Measurements from ENCODE around the gene PDE9A.

PDE9A gene

GRCh38 chr21:42673633-42674328 lies 20.4 kb downstream of the PDE9A start:
- DNase-seq (ENCODE audit: low read depth): no peak

DNA sequence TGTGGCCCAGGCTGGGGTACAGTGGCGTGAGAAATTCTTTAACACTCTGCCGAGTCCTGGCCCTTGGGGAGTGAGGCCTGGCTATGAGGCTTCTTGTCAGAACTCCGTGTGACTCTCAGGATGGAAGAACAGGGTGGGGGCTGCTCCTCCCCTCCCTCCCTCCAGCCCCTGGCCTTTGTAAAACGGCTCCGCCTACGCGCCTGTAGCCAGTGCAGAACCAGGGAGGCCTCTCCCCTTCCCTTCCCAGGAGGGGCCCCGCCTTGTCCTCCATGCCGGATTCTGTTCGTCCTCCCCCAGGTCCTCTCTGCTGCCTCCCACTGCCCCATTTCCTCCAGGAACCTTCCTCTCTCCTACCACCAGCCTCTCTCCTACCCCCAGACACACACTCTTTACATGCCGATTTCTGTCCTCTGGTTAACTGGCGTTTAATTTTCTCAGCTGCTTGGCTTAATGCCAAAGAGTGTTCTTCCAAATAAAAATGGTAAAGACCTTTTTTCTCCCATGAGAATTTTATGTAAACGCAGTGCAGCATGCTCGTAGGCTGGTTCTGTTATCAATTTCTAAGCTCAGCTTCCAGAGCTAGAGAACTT lies 21.0 kb downstream of the PDE9A start:
- DNase-seq (ENCODE audit: low read depth): no peak

- DNase-seq (ENCODE audit: low read depth): no peak
These were observed 22.0 kb downstream of the PDE9A start for GRCh38 chr21:42675403-42675802.

DNA sequence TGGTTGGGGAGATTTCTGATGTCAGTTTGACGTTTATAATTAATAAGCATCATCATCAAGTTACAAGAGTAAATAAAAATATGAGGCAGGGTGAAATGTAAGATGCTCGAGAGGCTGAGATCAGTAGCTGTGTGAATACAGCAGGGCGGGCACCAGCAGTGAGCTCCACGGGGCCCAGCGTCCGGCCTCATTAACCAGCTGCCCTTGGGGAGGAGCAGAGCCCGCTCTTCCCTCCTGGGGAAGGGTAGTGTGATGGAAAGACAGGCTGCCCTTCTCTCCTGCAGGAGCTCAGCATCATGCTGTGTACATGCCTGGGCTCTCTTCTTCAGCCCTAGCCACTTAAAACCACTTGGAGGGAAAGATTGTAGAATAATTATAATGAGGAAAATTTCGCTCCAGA lies 23.4 kb downstream of the PDE9A start:
- DNase-seq (ENCODE audit: low read depth): no peak

DNA sequence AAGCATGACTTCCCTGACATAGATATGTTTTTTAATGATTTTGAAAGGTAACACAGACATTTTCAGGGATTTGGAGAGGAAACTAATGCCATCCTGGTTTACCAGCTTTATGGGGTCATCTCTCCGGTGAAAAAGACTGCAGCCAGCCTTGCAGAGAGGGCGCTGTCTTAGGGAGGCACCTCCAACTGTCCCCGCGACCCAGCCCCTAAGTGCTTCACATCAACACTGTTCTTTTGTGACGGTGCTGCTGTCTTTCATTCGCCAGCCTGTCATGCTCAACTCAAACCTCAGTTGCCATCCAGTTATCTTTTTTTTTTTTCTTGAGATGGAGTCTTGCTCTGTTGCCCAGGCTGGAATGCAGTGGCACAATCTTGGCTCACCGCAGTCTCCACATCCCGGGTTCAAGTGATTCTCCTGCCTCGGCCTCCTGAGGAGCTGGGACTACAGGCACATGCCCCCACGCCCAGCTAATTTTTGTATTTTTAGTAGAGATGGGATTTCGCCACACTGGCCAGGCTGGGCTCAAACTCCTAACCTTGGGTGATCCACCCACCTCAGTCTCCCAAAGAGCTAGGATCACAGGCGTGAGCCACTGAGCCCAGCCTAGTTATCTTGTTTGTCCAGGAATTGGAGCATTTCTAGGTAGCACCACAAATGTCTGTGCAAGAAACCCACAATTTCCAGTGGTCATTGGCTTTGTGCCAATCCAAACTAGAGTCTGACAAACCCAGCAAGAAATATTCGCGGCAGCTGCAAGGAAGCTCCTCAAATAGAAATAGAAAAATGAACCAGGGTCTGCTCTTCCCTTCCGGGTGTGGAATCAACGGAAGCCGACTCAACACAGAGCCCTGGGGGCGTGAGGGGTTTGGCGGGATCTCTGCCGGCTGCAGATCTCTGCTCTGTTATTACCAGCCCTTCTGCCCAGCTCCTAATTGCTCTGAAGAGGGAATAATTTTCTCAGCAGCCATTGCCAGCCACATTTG lies 24.2 kb downstream of the PDE9A start:
- peak; percentile 87 for DNase-seq (ENCODE audit: low read depth)

DNA sequence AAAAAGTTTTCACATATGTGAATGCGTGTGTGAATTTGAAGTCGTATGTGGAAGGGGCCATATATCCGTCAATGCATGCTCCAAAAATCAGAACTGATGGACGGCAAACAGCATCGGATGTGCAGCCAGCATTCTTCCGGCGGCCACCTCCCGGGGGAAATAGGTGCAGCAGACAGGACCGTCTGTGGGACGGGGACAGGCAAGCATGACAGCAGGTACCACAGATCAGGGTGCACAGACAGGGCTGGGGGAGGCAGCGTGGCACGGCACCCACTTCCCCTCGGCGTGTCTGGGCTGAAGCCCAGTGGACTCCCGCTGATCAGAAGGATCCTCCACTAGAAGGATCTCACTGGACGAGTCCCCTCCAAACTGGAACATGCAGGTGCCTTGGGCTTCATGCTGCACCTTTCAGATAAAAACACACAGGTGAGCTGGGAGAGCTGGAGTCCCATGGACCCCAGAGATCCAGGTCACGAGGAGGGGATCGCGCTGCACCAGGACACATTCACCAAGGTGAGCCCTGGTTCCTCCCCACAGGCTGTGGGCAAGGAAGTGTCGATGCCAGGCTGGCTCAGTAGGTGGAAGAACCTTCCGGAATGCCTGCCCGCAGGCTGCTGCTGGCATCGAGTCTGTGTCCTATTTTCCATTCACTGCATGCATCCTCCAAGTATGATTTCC lies 25.3 kb downstream of the PDE9A start:
- DNase-seq (ENCODE audit: low read depth): no peak

DNA sequence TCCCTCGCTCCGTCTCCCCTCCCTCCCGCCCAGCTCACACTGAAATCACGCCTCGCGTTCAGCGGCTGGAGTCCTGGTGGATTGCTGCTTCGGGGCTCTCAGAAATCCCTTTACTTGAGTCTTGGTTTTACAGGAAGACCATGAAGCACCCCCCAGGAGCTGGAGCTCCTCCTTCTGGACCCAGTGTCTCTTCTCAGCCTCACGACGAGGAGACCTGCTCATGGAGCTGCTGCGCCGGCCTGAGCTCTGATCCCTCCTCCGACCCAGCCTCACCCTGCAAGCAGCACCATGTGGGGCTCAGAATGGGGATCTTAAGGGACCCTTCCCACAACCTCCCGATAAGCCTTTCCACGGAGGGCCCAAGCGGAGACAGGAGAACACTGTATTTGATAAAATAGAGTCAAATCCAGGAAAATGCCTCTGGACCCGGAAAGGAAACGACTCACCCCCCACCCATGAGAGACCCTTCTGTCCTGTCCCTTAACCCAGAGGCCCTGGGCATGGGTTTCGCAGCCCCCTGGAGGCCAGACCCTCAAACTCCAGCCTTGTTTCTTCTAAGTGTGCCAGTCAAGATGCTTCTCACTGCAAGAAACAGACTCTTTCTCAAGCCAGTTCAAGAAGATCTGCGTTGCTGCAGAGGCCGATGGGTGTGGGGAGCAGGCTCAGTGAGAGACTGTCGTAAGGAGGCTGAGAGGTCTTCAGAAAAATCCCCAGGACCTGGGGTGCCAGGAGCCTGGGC lies 26.1 kb downstream of the PDE9A start:
- no peak for DNase-seq (ENCODE audit: low read depth)

- no peak for DNase-seq (ENCODE audit: low read depth)
These were observed 26.6 kb downstream of the PDE9A start for GRCh38 chr21:42680058-42680330.

DNA sequence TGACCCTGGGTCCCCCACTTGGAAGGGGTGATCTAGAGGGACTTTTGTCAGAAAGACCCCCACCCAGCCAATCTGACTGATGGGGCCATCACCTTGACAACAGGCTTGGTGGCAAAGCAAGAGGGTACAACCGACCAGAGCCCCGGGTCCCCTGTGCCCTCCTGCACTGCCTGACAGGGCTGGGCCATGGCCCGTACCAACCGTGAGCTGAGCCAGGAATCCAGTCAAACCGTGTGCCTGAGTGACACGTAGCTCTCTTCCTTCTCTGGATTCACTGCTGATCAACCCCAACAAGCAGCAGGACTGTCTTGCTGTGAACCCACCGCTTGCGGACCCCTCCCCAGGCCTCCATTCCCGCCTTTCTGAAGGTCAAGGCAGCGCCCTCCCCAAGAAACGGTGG lies 27.0 kb downstream of the PDE9A start:
- DNase-seq (ENCODE audit: low read depth): no peak

DNA sequence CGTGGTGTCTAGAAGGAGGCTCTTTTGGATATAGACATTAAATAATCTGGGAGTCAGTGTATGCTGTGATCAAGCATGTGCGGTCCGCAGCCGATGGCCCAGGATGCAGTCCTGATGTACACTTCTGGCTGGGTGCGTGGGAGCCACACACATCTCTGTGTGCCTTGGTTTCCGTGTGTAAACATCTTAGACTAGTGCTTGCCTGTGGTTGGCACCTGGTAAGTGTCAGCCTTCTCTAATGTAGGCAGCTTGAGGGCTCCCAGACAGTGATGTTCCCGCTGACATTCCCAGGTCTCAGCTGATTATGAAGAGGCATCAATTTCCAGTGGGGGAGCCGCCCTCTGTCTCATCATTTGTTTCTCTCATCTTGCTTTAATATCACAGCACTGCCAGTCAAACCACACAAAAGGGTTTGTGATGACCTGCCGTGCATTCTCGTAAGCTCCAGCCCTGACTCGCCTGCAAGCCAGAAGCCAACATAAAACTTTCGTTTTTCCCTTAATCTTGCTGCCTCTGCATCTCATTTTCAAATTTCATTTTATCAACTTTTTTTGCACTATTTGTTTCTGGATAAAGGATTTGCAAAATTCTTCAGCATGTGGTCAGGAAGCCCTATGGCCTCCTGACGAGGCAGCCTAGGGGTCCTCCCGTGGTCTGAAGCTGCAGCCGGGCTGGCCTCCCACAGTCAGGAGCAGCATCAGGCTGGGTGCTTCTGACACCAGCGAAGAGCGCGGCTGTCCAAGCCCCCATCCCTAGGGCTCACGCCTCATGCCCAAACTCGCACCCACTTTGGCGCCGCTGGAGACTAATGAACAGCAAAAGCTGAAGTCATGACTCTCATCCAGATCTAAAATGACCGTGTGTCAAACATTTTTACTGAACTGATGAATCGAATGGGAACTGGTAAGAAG lies 28.1 kb downstream of the PDE9A start:
- no peak for DNase-seq (ENCODE audit: low read depth)

GRCh38 chr21:42682661-42683210 lies 29.3 kb downstream of the PDE9A start:
- DNase-seq (ENCODE audit: low read depth): no peak

GRCh38 chr21:42683371-42684108 lies 30.1 kb downstream of the PDE9A start:
- DNase-seq (ENCODE audit: low read depth): no peak

GRCh38 chr21:42684109-42684916 lies 30.9 kb downstream of the PDE9A start:
- no peak for DNase-seq (ENCODE audit: low read depth)

DNA sequence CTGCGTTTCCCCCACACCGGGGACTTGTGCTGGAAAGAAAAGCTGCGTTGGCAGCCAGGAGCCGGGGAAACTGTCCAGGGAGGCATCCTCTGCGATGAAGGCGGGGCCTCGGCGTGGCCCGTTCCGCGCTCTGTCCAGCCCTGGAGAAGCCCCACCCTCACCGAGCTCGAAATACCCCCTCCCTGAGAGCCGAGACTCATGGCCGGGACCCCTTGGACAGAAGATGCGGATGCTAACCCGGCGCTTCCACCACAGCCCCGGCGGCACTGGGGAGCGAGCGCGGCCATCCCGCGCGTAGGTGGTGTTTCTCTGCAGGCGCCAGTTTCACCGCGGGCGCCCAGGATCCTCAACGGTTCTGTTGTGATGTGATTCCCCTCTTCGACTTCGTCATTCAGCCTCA lies 31.6 kb downstream of the PDE9A start:
- DNase-seq (ENCODE audit: low read depth): no peak

DNA sequence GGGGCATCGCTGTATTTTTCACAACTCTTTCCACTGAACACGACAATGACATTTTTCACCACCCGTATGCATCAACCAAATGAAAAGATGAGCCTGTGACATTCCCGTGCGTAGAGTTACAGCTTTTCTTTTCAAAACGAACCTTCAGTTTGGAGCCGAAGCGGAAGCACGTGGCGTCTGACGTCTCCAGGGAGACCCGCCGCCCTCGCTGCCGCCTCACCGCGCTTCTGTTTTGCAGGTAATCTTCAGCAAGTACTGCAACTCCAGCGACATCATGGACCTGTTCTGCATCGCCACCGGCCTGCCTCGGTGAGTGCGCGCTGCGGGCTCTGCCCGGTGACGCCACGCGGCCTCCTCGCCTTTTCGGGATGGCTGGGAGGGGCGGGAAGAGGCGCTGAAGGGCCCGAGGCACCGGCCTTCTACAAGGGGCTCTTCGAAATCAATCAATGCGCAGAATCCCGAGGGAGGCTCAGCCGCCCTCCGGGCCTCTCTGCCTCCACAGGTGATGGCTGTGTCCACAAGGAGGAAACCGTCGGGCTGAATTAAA lies 32.6 kb downstream of the PDE9A start:
- DNase-seq (ENCODE audit: low read depth): no peak

DNA sequence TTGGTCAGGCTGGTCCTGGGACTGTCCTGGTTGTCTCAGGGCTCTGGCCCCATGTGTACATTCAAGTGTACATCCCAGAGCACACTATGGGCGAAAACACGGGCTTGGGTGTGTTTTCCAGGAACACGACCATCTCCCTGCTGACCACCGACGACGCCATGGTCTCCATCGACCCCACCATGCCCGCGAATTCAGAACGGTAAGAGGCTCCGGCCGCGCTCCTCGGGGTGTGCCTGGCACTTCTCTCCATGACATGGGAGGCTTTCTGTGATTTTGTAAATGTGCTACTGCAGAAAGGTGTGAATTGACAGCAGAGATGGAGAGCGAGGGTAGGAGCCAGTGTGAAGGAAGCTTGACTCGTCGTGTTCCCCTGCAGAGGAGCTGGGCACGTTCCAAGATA lies 34.4 kb downstream of the PDE9A start:
- no peak for DNase-seq (ENCODE audit: low read depth)

- no peak for DNase-seq (ENCODE audit: low read depth)
These were observed 34.9 kb downstream of the PDE9A start for GRCh38 chr21:42688226-42688840.

DNA sequence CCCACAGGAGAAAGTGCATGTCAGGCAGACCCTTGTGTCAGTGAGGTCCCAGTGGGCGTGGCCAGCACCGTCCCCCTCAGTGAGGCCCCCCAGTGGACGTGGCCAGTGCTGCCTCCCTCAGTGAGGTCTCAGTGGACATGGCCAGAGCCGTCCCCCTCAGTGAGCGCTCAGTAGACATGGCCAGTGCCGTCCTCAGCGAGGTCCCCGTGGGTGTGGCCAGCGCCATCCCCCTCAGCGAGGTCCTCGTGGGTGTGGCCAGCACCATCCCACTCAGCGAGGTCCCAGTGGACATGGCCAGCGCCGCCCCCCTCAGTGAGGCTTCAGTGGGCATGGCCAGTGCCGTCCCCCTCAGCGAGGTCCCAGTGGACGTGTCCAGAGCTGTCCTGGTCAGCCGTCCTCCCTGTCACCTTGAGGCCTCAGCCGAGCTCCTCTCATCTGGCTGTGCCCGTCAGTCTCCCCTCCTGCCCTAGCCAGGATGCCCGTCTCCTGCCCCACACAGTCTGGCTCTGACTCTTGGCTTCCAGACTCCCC lies 35.5 kb downstream of the PDE9A start:
- DNase-seq (ENCODE audit: low read depth): no peak
